Measurements from ENCODE around the gene DACT2.

DACT2 gene

GRCh38 chr6:168280899-168281245, 38.7 kb downstream of the DACT2 start:
- FAIRE-seq, result no peak
- TF ChIP-seq POU2F2 (IDR thresholded peaks at IDR 0.05; ENCODE audit: low read depth, low read length), result no peak
- TF ChIP-seq SPI1 (IDR thresholded peaks at IDR 0.05; ENCODE audit: low read depth, low read length), result no peak
- no peak for TF ChIP-seq POLR2AphosphoS5 (IDR thresholded peaks at IDR 0.05; ENCODE audit: low read depth, low read length)
- DNase-seq (ENCODE audit: insufficient read length, low spot score), result no peak

DNA sequence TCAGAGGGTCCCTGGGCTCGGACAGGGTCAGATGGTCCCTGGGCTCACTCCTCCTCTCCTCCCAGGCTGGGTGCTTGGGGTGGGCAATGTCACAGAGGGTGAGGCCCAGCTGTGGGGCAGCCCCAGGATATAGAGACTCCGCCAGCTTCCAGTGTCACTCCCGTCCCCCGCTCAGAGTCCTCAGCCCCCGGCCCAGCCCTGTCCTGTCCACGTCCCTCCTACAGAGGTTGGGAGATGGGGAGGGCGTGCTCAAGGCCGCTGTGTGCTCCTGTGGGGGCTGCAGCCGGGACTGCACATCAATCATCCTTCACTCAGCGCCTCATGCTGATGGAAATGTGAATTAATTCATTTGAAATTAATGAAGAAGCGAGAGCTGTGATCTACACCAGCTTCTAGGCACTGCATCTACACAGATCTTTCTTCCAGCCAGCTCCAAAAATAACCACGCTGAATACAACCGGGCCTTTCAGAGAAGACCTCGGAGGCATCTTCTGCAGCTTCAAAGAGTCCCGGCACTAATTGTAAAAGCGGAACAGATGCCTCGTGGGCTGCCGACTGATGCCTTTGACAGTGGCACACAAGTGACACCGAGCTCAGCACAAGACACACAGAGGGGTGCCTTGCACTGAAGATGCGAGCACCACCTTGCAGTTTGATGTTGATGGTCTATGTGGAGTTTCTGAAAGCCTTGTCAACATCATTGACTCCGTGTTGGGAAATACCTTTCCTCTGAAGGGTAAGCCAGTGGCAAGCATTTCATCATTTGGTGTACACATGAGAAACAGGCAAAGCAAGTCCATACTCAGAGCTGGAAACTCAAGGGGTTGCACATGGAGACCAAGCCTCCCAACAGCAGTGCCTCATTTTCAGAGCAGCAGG, 39.3 kb downstream of the DACT2 start:
- no peak for DNase-seq (ENCODE audit: insufficient read length, low spot score)
- TF ChIP-seq POU2F2 (IDR thresholded peaks at IDR 0.05; ENCODE audit: low read depth, low read length), result no peak
- no peak for TF ChIP-seq PAX5 (IDR thresholded peaks at IDR 0.05; ENCODE audit: insufficient read depth, low read length, severe bottlenecking)
- no peak for TF ChIP-seq POLR2AphosphoS5 (IDR thresholded peaks at IDR 0.05; ENCODE audit: low read depth, low read length)
- no peak for TF ChIP-seq TAF1 (IDR thresholded peaks at IDR 0.05; ENCODE audit: low read depth, low read length)
- TF ChIP-seq SPI1 (IDR thresholded peaks at IDR 0.05; ENCODE audit: low read depth, low read length), result no peak
- TF ChIP-seq POLR2A (IDR thresholded peaks at IDR 0.05; ENCODE audit: low read depth, low read length), result no peak
- FAIRE-seq, result no peak

GRCh38 chr6:168279403-168279935, 40.1 kb downstream of the DACT2 start:
- FAIRE-seq (no peak), DNase-seq (ENCODE audit: insufficient read length, low spot score) (no peak)

GRCh38 chr6:168278904-168279303, 40.7 kb downstream of the DACT2 start:
- TF ChIP-seq POLR2AphosphoS5 (IDR thresholded peaks at IDR 0.05; ENCODE audit: low read depth, low read length), result no peak
- TF ChIP-seq SPI1 (IDR thresholded peaks at IDR 0.05; ENCODE audit: low read depth, low read length), result no peak
- no peak for TF ChIP-seq POLR2A (IDR thresholded peaks at IDR 0.05; ENCODE audit: low read depth, low read length)
- TF ChIP-seq POU2F2 (IDR thresholded peaks at IDR 0.05; ENCODE audit: low read depth, low read length), result no peak
- no peak for TF ChIP-seq PAX5 (IDR thresholded peaks at IDR 0.05; ENCODE audit: insufficient read depth, low read length, severe bottlenecking)
- TF ChIP-seq TAF1 (IDR thresholded peaks at IDR 0.05; ENCODE audit: low read depth, low read length), result no peak
- DNase-seq (ENCODE audit: insufficient read length, low spot score) (no peak), FAIRE-seq (no peak)

More at GRCh38 chr6:168279403-168279935, 40.1 kb downstream of the DACT2 start:
- TF ChIP-seq TAF1 (IDR thresholded peaks at IDR 0.05; ENCODE audit: low read depth, low read length), result no peak
- no peak for TF ChIP-seq POLR2A (IDR thresholded peaks at IDR 0.05; ENCODE audit: low read depth, low read length)
- TF ChIP-seq PAX5 (IDR thresholded peaks at IDR 0.05; ENCODE audit: insufficient read depth, low read length, severe bottlenecking), result no peak
- no peak for TF ChIP-seq POLR2AphosphoS5 (IDR thresholded peaks at IDR 0.05; ENCODE audit: low read depth, low read length)
- no peak for TF ChIP-seq POU2F2 (IDR thresholded peaks at IDR 0.05; ENCODE audit: low read depth, low read length)
- TF ChIP-seq SPI1 (IDR thresholded peaks at IDR 0.05; ENCODE audit: low read depth, low read length), result no peak

DNA sequence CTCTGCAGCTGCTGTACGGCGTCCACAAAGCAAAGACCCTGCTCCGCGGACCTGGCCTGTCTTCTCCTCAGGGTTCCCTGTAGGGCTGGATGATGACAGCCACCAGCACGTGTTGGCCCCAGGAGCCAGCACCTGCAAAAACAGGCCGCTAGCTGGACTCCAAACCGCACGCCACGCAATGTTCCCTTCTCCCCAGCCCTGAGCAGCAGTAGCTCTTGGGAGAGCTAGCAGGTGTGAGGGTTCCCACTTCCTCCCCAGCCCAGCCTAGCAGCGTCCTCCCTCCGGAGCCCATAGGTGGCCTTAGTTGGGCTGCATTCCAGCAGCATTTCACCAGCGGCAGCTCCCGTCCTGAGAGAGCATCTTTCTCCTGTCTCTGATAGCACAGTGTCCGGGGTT, 42.3 kb downstream of the DACT2 start:
- TF ChIP-seq TAF1 (IDR thresholded peaks at IDR 0.05; ENCODE audit: low read depth, low read length), result no peak
- no peak for TF ChIP-seq POLR2AphosphoS5 (IDR thresholded peaks at IDR 0.05; ENCODE audit: low read depth, low read length)
- TF ChIP-seq POLR2A (IDR thresholded peaks at IDR 0.05; ENCODE audit: low read depth, low read length), result no peak
- no peak for TF ChIP-seq PAX5 (IDR thresholded peaks at IDR 0.05; ENCODE audit: insufficient read depth, low read length, severe bottlenecking)
- TF ChIP-seq POU2F2 (IDR thresholded peaks at IDR 0.05; ENCODE audit: low read depth, low read length), result no peak
- no peak for TF ChIP-seq SPI1 (IDR thresholded peaks at IDR 0.05; ENCODE audit: low read depth, low read length)
- DNase-seq (ENCODE audit: insufficient read length, low spot score) (no peak), FAIRE-seq (no peak)

GRCh38 chr6:168276576-168277273, 42.9 kb downstream of the DACT2 start:
- FAIRE-seq, result no peak
- TF ChIP-seq SPI1 (IDR thresholded peaks at IDR 0.05; ENCODE audit: low read depth, low read length) (no peak), POU2F2 (IDR thresholded peaks at IDR 0.05; ENCODE audit: low read depth, low read length) (no peak), POLR2AphosphoS5 (IDR thresholded peaks at IDR 0.05; ENCODE audit: low read depth, low read length) (no peak), TAF1 (IDR thresholded peaks at IDR 0.05; ENCODE audit: low read depth, low read length) (no peak), POLR2A (IDR thresholded peaks at IDR 0.05; ENCODE audit: low read depth, low read length) (no peak), PAX5 (IDR thresholded peaks at IDR 0.05; ENCODE audit: insufficient read depth, low read length, severe bottlenecking) (no peak)
- no peak for DNase-seq (ENCODE audit: insufficient read length, low spot score)

GRCh38 chr6:168275168-168275567, 44.4 kb downstream of the DACT2 start:
- FAIRE-seq, result no peak
- DNase-seq (ENCODE audit: insufficient read length, low spot score), result no peak
- TF ChIP-seq TAF1 (IDR thresholded peaks at IDR 0.05; ENCODE audit: low read depth, low read length) (no peak), POLR2A (IDR thresholded peaks at IDR 0.05; ENCODE audit: low read depth, low read length) (no peak), PAX5 (IDR thresholded peaks at IDR 0.05; ENCODE audit: insufficient read depth, low read length, severe bottlenecking) (no peak), SPI1 (IDR thresholded peaks at IDR 0.05; ENCODE audit: low read depth, low read length) (no peak), POU2F2 (IDR thresholded peaks at IDR 0.05; ENCODE audit: low read depth, low read length) (no peak), POLR2AphosphoS5 (IDR thresholded peaks at IDR 0.05; ENCODE audit: low read depth, low read length) (no peak)

- DNase-seq (ENCODE audit: insufficient read length, low spot score) (no peak), FAIRE-seq (no peak)
- TF ChIP-seq POLR2A (IDR thresholded peaks at IDR 0.05; ENCODE audit: low read depth, low read length) (no peak), POLR2AphosphoS5 (IDR thresholded peaks at IDR 0.05; ENCODE audit: low read depth, low read length) (no peak), SPI1 (IDR thresholded peaks at IDR 0.05; ENCODE audit: low read depth, low read length) (no peak), TAF1 (IDR thresholded peaks at IDR 0.05; ENCODE audit: low read depth, low read length) (no peak), PAX5 (IDR thresholded peaks at IDR 0.05; ENCODE audit: insufficient read depth, low read length, severe bottlenecking) (no peak), POU2F2 (IDR thresholded peaks at IDR 0.05; ENCODE audit: low read depth, low read length) (no peak)
Observed at GRCh38 chr6:168274037-168274952, 45.3 kb downstream of the DACT2 start.

All from GM12891 (cell line).